ENCODE measurements around the gene ARFGAP1.

- no peak for TF ChIP-seq POLR2A (IDR thresholded peaks at IDR 0.05)
- TF ChIP-seq CTCF (IDR thresholded peaks at IDR 0.05) = no peak
Observed at GRCh38 chr20:63326314-63327230, 54.0 kb downstream of the ARFGAP1 start.
